Midbrain (tissue), 1 donor: ENCODE results near the gene COL23A1.

Experiments used
- DNase-seq: peaks from one replicate; lab custom pipeline; 2025; lab: John Stamatoyannopoulos, UW

The COL23A1 gene

DNA sequence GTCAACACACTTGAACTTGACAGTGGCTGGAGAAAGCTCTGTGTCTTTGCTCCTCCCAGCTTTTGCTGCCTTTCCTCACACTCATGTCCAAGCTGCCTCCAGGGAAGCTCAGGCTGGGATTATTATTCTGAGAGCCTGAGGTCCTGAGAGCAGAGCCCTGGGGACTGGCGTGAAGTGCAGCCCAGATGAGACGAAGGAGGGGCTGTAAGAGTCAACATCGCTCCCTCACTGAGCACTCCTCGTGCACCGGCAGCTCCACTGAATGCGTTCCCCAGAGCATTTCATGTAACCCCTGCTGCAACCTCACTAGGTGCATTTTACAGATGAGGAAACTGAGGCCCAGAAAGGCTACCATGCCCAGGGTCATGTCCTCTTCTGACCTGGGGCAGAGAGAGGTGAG lies 294.1 kb downstream of the COL23A1 start:
- DNase-seq = no peak

DNA sequence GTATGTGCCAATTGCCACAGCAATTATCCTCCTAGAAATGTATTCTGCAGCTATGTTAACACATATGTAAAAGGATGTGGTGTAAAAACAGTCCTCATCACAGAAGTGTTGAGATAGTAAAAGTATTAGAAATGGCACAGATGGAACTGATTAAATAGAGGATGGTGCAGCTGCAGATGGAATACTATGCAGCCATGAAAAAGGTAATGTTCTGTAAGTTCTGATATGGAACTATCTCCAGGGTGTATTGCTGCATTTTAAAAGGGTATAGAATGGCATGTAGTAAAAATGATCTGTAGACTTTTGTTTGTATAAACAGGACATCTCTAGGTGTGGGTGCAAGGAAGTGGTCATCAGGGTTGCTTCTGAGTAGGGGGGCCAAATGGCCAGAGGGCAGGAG lies 294.6 kb downstream of the COL23A1 start:
- DNase-seq = no peak

DNA sequence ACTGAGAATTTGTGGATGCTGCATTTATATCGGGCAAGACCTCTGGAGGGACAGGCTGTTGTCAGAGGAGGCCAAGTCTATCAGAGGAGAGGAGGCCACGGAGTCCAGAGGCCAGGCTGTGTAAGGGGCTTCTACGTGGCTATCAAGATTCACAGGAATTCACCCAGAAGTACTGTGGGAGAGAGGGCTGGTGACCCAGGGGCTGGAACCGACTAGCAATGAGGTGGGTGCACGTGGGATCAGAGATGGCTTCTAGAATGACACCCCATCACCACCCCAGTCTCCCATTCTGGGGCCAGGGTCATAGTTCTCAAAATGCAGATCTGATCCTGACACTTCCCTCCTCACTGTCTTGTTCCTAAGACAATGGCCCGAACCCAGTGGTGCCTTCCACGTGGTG lies 296.4 kb downstream of the COL23A1 start:
- no peak for DNase-seq

DNA sequence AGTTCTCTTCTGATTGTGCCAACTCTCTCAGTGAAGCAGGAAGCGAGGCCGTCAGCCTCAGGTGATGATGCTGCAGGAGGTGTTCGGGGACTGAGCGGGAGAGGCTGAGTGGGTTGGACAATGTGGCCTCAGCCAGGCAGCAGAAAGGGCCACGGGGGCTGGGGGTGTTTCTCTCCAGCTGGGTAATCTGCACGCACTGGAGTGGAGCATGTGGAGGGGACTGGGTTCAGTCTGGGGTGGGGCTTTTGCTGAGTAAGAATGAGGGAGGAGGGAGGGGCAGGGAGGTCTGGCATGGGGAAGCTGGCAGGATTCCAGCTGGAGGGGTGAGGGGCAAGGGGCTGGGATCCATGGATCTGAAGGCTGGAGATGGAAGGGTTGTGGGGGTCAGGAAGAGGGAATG lies 296.8 kb downstream of the COL23A1 start:
- DNase-seq = no peak

DNA sequence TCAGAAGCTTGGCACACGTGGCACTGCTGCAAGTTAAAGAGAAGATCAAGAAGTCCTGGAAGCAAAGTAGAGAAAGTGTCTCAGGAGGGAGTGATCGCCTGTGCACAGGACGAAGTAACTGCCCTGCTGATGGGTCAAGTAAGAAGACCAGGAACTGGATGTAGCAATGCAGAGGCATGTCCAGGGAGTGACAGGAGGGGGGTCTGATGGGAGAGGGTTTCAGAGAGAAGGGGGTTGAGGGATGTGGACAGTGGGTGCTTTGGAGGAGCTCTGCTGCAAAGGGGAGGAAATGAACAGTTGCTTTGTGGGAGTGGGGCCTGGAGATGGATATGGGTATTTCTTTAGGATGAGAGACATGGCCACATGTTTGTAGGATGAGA lies 297.4 kb downstream of the COL23A1 start:
- no peak for DNase-seq

DNA sequence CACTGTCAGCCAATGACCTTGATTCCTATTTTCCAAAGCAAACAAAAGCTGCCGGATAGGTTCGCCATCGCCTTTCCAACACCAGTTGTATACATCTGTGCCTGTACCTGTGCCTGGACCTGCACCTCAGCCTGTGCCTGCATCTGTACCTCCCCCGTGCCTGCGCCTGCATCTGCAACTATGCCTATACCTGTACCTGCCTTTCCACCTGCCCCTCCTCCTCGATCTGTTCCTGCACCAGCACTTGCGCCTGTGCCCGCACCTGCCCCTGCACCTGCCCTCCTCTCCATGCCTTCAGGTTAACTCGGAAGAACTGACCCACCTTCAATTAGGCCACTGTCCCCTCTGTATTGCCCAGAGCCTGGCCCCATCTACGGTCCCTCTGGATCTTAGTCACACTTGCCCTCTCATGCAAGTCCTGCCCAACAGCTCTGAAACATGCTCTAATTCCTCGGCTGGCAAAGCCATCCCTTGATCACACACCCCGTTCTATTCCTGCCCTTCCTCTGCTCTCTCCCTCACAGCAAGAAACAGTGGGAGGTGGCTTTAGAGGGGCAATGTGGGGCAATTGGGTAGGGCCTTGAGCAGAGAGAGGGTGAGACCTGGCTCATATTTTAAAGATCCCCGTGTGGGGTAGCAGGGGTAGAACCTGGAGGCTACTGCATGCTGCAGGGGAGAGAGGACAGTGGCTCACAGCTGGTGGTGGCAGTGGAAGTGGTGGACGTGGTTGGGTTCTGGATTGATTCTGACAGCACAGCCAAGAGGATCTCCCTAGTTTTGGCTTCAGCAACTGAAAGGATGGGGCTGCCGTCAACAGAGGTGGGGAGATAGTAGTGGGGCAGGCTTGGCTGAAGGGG lies 298.0 kb downstream of the COL23A1 start:
- DNase-seq = no peak

DNA sequence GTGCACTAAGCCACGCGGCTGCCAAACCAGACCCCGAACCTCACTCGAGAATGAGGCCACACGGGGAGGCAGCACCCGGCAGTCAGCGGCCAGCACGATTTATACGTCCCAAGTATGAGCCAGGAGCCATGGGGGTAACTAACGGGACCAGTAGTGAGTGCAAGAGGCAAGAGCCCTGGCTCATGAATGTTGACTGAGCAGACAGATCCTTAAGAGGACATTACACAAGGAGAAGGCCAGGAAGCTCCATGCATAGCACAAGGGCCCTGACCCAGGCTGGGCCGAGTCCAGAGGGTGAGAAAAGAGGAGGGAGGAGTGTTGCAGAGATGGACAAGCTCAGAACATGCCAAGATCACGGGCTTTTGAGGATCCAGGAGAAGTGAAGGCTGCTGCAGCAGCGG lies 299.0 kb downstream of the COL23A1 start:
- DNase-seq = no peak

DNA sequence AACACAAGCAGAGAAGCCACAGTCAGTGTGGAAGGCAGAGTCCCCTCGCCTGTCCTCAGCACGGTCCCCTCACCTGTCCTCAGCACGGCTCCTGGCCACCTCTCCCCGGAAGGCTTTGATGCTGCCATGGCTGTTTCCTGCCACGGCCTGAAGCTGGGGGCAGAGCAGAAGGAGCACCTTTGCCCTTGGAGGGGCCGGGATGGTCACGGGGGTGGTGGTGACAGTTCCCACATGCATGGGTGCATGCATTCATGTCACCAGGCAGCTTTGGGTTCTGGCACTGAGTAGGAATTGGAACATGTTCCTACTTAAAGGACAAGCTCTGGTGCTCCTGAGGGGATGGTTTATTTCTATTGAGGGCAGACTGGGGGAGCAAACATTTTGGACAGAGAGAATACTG lies 299.8 kb downstream of the COL23A1 start:
- no peak for DNase-seq

DNA sequence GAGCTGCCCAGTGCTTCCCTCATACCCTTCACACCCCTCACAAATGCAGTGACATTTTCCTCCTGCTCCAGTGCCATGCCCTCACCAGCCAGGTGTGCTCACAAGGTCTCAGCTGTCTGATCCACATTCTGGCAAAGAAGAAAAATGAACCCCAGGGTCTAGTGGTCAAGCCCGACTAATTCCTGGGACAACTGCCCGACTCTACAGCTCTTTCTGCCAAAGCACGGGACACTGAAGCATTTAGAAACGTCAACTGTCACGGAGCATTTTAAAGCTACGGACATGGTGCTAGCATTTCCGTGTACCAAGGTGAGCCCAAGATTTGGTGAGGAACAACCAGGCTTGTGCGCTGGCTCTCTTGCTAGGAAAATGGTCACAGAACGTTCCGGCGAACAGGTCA lies 300.8 kb downstream of the COL23A1 start:
- no peak for DNase-seq

DNA sequence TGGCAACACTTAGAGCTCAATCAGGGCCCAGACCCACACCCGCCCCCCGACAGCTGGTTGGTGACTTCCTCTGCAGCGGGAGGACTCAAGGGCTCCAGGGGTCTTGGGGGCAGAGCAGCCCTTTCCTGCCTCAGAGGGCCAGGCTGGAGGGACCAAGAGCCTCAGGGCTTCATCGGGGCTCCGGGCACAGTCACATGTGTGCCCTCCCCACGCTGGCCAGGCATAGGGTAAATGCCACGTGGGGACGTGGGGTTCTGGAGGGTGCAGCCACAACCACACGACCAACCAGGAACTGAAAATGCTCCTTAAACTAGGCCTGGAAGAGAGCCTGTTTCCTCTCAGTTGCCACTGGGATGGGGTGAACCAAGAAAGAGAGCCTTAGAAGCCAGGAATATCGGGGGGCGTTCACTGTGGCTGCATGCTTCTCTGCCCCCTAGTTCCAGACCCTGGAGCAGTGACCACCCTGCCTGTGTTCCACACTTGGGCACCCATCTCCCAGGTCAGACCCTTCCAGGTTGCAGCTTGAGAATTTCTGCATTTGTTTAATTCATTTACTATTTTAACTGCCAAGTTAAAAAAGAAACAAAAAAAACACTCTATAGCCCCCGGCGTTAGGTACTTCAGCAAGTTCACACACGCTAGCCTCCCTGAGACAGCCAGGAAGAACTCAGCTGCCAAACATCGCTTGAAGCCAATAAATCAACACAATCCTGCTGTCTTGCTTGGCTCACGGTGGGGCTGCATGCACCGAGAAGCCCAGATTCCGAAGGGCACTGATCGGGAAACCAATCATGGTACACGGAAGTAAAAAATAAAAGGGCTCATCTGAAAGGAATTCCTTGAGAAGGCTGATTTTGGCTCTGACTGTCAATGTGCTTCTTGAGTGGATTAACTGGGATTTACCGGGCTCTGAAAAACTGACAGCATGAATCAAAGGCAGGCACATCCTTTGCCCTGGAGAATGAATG lies 301.5 kb downstream of the COL23A1 start:
- DNase-seq = no peak

DNA sequence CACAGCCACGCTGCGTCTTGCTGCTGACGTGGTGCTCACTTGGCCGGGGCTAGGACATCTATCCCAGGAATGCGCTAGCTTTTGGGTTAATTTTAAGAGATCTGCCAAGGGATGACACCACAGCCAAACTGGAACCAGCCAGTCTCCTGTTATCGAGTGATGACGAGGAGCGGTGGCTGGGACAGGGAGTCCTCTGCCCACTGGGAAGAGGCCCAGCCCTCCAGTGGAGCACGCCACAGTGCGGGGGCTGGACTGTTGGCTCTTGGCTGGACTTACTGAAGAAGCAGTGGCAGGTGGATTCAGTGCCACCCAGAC lies 302.4 kb downstream of the COL23A1 start:
- DNase-seq = no peak

DNA sequence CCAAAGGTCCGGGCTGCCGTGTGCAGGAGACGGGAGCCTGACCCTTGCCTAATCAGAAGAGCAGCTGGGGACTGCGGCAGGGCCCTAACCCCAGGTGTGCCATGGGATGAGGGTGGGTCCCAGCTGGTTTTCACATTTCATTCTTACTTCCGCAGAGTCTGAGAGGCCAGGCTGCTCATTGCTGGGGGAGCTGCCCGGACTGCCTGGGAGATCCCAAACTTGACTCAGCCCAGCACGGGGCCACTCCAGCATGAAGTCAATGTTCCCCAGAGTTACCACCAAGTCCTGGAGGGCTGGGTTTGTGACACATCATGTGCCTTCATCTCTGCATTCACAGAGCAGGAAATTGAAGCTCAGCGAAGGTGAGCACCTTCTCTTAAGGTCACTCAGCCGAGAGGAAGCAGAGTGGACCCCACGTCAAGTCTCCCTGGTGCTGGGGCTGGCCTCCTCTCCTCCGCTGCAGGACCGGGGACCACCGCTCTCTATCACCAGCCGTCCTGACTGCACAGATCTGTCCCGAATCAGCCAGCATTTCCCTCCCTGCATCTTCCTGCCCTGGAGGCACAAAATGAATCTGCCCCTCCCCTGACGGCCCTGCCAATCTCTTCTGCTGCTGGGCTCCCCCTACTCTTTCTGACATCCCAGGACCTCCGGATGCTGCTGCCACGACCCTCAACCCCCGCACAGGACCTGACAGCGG lies 303.0 kb downstream of the COL23A1 start:
- DNase-seq = no peak

DNA sequence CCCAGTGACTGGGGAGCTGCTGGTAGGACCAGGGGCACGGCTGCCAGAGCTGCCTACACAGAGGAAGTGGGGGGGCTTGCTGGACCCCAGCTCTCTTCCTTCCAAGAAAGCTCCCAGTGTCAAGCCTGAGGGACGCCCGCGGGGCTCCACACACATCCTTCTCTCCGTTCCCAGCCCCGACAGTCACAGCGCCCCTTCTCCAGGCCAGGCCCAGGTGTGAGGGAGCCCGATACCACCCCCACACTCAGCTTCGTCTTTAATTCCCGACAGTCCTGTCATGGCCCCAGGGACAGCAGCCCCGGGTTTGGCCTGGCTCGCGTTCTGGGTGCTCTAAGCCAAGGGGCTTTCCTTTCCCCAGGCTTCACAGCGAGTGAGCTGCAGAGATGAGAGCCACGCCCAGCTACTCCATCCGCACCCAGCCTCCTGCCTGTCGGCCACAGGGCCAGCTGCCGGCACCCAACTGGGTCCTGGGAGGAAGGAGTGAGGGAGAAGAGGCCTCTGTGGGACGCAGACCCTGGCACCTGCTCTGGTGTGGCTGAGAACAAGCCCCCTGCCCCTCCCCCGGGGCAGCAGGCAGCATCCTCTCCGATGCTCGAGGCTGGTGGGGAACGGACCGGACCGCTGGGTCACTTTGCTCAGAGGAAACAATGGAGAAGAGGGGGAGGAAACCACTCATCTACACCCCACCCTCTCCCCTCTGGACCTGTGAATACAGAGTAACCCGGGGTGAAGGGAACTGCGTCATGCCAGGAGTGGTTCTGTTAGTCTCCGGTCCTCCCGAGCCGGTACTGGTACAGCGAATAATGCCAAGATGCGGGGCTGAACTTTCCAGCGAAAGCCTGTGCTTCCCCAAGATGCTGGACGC lies 303.7 kb downstream of the COL23A1 start:
- no peak for DNase-seq

DNA sequence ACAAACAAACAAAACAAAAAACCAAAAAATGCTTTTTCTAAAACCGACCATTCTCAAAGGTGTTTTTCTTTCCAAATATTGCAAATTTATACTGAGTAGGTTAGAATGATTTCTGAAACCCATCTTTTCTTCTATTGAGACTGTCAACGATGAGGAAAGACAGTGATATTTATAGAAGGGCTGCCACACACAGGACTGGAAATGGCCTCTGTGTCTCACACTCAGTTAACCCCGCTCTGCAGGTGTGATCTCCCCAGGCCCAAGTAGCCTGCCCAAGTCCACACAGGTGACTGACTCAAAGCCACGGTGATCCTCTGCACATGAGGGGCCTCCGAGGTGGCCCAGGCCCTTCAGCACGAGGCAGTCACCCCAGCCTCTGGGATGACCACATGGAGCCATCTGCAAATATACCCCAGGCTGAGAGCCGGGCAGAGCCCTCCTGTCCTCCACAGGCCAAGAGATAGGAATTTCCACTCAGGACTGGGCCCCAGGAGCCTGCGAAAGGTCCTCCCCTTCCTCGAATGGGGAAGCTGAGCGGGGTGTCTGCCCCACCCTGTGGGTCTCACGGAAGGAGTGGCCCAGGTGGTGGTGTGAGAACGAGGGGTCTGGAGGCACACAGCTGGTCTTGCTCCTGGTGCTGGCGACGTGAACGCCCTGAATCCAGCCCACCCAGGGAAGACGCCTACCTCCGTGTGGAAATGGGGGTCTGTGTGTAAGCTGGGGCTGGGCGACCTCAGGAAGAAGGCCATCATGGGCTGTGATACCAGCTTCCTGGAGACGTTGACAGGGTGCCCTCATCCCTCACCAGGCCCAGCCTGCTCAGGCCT lies 304.6 kb downstream of the COL23A1 start:
- no peak for DNase-seq

DNA sequence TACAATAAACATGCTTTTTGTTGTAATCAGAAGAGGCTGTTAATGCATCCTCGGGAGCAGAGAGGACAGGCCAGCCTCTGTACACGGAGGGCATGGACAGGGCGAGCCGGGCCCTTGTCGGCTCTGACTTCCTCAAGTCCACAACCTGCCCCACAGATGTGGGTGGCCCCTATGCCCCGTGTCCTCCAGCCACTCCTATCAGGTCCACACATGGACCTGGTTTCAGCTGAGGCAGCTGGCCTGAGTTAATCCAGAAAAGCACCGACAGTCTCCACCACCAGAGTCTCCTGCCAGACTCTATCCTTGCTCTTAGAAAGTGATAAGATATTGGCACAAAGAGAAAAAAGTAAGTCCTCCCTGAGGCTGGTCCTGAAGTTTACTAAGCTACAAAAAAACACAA lies 305.2 kb downstream of the COL23A1 start:
- no peak for DNase-seq

DNA sequence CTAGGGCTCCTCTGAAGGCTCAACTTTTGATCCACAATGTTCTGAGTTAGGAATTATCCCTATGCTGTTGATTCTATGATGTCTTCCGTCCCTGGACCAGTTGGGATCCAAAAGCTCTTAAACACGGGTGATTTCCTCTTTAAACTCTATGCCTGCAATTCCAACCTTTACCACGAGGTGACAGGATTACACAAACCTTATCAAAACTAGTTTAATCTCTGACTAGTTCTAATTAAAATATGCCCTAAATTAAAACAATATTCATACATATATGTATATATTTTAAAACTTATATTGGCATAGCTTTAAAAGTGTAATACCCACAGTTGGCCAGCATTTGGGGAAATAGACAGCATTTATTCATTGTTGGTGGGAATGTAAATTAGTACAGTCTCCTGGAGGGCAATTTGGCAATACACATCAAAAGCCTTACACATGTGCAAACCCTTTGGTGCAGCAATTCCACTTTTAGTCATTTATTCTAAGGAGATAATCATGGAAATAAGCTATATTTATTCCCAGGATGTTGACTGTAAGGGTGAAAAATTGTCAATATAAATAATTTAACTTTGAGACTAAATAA lies 306.0 kb downstream of the COL23A1 start:
- DNase-seq = no peak

DNA sequence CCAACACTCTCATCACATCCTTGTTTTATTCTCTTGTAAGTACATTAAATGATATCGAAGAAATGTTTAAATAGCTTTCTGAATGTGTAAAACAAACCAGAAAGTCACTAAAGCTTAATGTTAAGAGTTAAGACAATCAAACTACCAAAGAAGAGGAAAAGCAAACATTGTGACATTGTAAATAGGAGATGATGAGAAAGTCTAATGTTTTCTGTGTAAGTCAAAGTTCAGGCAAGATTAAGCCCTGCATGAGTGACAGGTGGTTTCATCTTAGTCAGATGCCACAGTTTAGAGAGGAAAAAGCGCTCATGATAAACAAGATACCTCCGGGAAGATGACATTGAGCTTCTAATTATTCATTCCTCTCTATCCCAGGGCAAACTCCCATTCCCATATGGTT lies 306.7 kb downstream of the COL23A1 start:
- DNase-seq = no peak

DNA sequence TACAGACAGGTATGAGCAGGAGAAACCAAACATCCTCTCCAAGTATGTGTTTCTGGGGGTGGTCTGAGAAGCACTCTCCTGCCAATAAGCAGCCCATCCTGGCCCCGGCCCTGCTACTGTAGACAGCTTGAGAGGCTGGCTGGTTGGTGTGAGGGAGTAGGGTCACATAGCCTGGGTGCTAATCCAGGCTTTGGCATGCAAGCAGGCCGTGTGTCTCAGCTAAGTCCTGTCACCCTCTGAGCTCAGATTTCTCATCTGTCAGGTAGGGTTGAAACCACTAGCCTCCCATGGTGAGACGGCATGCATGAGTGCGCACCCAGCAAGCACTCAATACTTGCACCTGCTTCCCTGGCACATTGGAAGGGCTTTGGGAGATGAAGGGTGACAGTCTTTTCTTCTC lies 307.8 kb downstream of the COL23A1 start:
- no peak for DNase-seq

DNA sequence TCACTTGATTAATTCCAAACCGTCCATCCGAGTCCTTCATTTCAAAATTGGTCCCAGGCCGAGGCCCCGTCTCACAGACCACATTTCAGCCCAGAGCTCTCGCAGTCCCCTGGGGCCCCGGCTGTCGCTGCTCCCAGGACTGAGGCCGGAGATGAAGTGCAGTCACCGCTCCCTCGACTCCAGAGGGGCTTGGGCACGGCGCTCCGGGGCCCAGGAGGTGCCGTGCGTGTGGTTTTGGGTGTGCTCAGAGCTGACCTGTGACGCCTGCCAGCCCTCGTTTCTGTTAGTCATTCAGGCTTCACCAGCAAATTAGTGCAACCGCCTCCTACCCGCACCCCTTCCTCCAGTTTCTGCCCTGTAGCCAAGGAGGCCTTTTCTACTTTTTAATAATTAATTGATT lies 308.9 kb downstream of the COL23A1 start:
- no peak for DNase-seq

DNA sequence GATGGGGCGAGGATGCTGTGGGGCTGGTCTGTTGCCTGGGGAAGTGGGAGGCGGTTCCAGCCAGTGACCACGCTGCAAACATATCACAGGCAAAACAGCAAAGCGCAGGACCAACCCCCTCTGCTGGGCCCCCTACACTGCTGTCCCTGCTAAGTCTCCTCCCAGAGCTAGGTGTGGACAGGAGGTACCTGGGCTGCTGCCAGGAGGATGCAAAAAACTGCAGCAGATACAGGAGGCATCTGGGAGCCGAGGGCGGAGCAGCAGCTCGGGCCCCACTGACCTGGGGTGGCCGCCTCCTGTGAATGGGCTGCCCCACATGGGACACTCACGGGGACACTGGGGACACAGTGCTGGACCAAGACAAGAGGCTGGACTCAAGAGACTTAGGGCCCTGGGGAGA lies 309.6 kb downstream of the COL23A1 start:
- no peak for DNase-seq
